Subcutaneous adipose tissue (tissue), 4 donors: ENCODE results near the gene DEPP1. TPM values are rescaled to one million over a fixed set of nuclear protein-coding genes. Genes with fewer than 3 reads are reported as not detected.

Experiments used
- CTCF ChIP-seq: fragments of 450-650 bp; IDR thresholded peaks from one replicate; pipeline ENCODE4 v1.5.1; 2016; ENCODE audit warnings: low read depth, mild to moderate bottlenecking, control low read depth, antibody characterized with exemption, moderate library complexity
- total RNA-seq, 4 donors: library from RNA; depleted of rRNA; stranded (reverse); fragments of >200 nt; gene quantifications; one replicate each; pipeline ENCODE4 v1.1.0, GENCODE V29; 2016

Gene DEPP1
- total RNA-seq, 4 donors from 2014 or later, result 248 to 566 (median 406) TPM

- TF ChIP-seq CTCF, result no peak
Observed at GRCh38 chr10:44992070-44992731, 13.6 kb upstream of the DEPP1 start.

GRCh38 chr10:44991571-44991970 is 13.0 kb upstream of the DEPP1 start:
- TF ChIP-seq CTCF, result no peak

- no peak for TF ChIP-seq CTCF
Observed at GRCh38 chr10:44990965-44991364, 12.4 kb upstream of the DEPP1 start.

GRCh38 chr10:44990302-44990655 is 11.7 kb upstream of the DEPP1 start:
- no peak for TF ChIP-seq CTCF

- TF ChIP-seq CTCF, result no peak
Observed at GRCh38 chr10:44989597-44990301, 11.1 kb upstream of the DEPP1 start.

- no peak for TF ChIP-seq CTCF
Observed at GRCh38 chr10:44988957-44989585, 10.5 kb upstream of the DEPP1 start.

GRCh38 chr10:44986670-44987069 is 8.1 kb upstream of the DEPP1 start:
- no peak for TF ChIP-seq CTCF
